ENCODE data around the gene CARNS1.

GRCh38 chr11:67391304-67392182, 23.9 kb upstream of the CARNS1 start, which contains the start of gene RAD9A:
- TF ChIP-seq CHD2 (IDR thresholded peaks at IDR 0.05; ENCODE audit: low read length, partially characterized antibody) (peak; percentile 53), CTCF (IDR thresholded peaks at IDR 0.05) (no peak), YY1 (IDR thresholded peaks at IDR 0.05; ENCODE audit: low read depth) (no peak), TAF1 (IDR thresholded peaks at IDR 0.05; ENCODE audit: borderline replicate concordance, low read depth, low read length) (peak; percentile 67), RAD21 (IDR thresholded peaks at IDR 0.05; ENCODE audit: low read length) (no peak), RXRA (IDR thresholded peaks at IDR 0.05; ENCODE audit: borderline replicate concordance, low read depth) (no peak)
